ENCODE results near the gene SNAI3.

DNA sequence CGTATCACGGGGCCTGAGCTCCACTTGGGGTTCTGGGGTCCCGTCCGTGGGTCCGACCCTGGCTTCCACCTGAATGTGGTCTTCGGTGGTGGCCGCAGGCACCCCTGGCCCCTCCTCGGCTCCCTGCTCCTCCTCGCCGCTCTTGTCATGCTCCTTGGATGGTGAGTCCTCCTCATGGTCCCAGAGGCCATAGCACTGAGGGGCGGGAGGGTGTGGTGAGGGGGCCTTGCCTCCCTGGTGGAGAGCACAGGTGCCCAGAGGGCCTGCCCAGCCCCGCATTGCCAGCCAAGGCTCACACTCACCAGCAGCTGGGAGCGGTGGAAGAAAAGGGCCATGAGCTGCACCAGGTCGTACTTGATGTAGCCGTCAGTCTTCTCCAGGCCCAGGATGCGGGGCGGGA lies 34.9 kb upstream of the SNAI3 start:
- TF ChIP-seq, protein P1, sequence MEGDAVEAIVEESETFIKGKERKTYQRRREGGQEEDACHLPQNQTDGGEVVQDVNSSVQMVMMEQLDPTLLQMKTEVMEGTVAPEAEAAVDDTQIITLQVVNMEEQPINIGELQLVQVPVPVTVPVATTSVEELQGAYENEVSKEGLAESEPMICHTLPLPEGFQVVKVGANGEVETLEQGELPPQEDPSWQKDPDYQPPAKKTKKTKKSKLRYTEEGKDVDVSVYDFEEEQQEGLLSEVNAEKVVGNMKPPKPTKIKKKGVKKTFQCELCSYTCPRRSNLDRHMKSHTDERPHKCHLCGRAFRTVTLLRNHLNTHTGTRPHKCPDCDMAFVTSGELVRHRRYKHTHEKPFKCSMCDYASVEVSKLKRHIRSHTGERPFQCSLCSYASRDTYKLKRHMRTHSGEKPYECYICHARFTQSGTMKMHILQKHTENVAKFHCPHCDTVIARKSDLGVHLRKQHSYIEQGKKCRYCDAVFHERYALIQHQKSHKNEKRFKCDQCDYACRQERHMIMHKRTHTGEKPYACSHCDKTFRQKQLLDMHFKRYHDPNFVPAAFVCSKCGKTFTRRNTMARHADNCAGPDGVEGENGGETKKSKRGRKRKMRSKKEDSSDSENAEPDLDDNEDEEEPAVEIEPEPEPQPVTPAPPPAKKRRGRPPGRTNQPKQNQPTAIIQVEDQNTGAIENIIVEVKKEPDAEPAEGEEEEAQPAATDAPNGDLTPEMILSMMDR (IDR thresholded peaks at IDR 0.05) = no peak
- TF ChIP-seq POLR2A (IDR thresholded peaks at IDR 0.05) = no peak
